Neural progenitor cell (in vitro differentiated cells): ENCODE results near the gene PARD3B.

Experiments used
- EZH2phosphoT487 ChIP-seq: fragments of 200-600 bp; sonication (generic); IDR thresholded peaks from 2 replicates; pipeline ENCODE4 v1.6.1; 2017; ENCODE audit warnings: antibody characterized with exemption
- TF ChIP-seq, protein P1 (sequence below): fragments of 200-600 bp; sonication (generic); IDR thresholded peaks from 2 replicates; pipeline ENCODE4 v1.5.1; 2017; ENCODE audit warnings: antibody characterized with exemption, mild to moderate bottlenecking

DNA sequence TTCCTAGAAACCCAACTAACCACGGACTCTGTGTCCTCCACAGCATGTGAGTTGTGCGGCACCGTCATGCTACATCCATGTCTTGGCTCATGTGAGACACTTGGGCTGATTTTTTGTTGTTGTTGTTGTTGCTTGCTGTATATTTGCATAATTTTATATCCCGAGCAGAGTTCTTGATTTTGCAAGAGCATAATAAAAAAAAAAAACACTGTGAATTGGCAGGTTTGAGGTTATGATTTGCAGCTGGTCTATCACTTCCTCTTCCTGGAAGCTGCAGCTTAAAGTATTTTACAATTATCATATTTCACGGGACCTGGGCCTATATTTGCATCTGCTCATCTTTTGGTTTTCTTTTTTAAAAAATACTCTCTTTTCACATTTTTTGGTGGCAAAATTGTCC is 994.8 kb downstream of the PARD3B start:
- TF ChIP-seq, protein P1, sequence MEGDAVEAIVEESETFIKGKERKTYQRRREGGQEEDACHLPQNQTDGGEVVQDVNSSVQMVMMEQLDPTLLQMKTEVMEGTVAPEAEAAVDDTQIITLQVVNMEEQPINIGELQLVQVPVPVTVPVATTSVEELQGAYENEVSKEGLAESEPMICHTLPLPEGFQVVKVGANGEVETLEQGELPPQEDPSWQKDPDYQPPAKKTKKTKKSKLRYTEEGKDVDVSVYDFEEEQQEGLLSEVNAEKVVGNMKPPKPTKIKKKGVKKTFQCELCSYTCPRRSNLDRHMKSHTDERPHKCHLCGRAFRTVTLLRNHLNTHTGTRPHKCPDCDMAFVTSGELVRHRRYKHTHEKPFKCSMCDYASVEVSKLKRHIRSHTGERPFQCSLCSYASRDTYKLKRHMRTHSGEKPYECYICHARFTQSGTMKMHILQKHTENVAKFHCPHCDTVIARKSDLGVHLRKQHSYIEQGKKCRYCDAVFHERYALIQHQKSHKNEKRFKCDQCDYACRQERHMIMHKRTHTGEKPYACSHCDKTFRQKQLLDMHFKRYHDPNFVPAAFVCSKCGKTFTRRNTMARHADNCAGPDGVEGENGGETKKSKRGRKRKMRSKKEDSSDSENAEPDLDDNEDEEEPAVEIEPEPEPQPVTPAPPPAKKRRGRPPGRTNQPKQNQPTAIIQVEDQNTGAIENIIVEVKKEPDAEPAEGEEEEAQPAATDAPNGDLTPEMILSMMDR, result no peak
- no peak for TF ChIP-seq EZH2phosphoT487
